Measurements from ENCODE around the gene C11orf42.

Gene C11orf42

GRCh38 chr11:6206456-6207180 lies 1.3 kb downstream of the C11orf42 start:
- TF ChIP-seq CTCF (IDR thresholded peaks at IDR 0.05): no peak

- no peak for TF ChIP-seq CTCF (IDR thresholded peaks at IDR 0.05)
Measured at GRCh38 chr11:6209801-6210200, 4.4 kb downstream of the C11orf42 start.

- no peak for TF ChIP-seq CTCF (IDR thresholded peaks at IDR 0.05)
Measured at GRCh38 chr11:6210274-6210955, 5.1 kb downstream of the C11orf42 start.

GRCh38 chr11:6214530-6214929 lies 9.2 kb downstream of the C11orf42 start:
- no peak for TF ChIP-seq CTCF (IDR thresholded peaks at IDR 0.05)

- TF ChIP-seq CTCF (IDR thresholded peaks at IDR 0.05): no peak
Measured at GRCh38 chr11:6216501-6216900, 11.1 kb downstream of the C11orf42 start.

GRCh38 chr11:6217722-6218121 lies 12.4 kb downstream of the C11orf42 start:
- no peak for TF ChIP-seq CTCF (IDR thresholded peaks at IDR 0.05)

- no peak for TF ChIP-seq CTCF (IDR thresholded peaks at IDR 0.05)
Measured at GRCh38 chr11:6219359-6219758, 14.0 kb downstream of the C11orf42 start.

Data from LNCAP (cell line).